HG03139 (cell line): Measurements from ENCODE around the gene HPSE.
"Not testable (repeated sequence)": the region's sequence is repeated elsewhere in the genome, so short reads cannot be mapped to it uniquely, and the experiment has no call there.

Experiments
- ATAC-seq: cut with Tn5 transposase; IDR thresholded peaks from one replicate; pipeline ENCODE4 v1.9.1; 2021; ENCODE audit not compliant: unreplicated experiment

Gene HPSE

GRCh38 chr4:83335701-83336100, 1.1 kb upstream of the HPSE start:
- ATAC-seq = no peak

- no peak for ATAC-seq
Measured at GRCh38 chr4:83331956-83332355, 2.7 kb downstream of the HPSE start.

DNA sequence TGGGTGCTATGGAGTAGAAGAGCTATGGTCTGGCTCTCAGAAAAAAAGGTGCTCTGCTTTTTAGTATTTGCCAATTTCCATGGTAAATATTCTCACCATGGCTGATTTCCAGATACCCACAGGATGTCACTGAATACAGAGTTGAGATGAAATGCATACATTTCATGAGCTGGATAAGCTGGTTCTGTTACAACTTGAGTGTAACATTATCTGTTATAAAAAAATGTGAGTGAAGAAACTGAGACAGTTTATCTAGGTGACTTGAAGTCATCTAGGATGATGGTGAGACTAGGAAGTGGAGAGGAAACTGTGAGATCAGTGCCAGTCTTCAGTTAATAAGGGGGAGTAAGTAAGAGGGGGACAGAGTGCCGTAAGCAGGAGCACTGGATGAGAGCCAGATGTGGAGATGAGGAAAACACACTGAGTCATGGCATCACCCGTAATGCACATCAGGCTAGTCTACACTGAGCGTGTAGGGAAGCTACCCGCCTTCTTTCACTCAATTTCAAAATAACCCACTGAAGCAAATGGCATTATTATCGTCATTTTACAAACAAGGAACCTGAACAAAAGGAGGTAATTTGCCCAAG, 5.0 kb downstream of the HPSE start:
- ATAC-seq = no peak

- no peak for ATAC-seq
Measured at GRCh38 chr4:83328521-83329187, 6.0 kb downstream of the HPSE start.

- ATAC-seq = no peak
Measured at GRCh38 chr4:83326546-83326945, 8.1 kb downstream of the HPSE start.

- ATAC-seq = not testable (repeated sequence)
Measured at GRCh38 chr4:83325306-83325705, 9.3 kb downstream of the HPSE start.

DNA sequence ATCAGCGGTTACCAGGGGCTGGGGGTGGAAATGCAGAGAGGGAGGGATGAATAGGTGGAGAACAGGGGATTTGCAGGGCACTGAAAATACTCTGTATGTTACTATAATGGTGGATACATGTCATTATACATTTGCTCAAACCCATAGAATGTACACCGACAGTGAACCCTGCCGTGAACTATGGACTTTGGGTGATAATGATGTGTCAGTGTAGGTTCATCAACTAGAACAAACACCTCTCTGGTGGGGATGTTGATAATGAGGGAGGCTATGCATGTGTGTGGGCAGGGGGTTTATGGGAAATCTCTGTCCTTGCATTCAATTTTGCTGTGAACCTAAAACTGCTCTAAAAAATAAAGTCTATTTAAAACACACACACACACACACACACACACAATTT, 11.5 kb downstream of the HPSE start:
- ATAC-seq = no peak

DNA sequence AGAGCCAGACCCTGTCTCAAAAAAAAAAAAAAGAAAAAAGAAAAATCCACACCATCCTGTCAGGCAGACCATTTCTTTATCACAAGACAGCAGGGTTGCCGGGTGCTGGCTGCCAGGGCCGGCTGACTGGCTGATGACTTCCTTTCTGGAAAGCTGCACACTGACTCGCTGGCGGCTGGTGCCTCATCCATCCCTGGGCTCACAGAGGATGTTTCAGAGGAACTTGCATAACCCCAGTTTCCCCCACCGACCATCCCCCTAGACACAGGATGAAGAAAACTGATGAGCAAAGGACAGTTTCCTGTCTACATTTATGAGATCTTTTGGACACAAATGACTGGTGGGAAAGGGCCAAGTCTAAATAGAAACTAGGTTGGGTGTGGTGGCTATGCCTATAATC, 14.1 kb downstream of the HPSE start:
- ATAC-seq = no peak

DNA sequence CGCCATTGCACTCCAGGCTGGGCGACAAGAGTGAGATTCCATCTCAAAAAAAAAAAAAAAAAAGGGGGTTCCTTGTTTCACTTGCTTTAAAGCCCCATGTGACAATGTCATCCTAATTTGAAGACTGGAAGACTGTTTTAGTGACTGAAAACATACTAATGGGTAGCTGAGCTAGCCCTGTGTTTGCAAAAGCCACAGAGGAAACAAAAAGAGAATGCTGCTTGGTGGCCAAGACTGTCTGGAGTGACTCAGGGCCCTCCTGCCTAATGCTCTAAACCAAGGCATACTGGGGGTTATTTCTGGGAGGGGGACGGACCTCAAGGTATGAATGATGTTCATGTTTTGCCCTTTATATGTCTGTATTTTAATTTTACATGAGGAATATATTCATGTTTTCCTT, 16.0 kb downstream of the HPSE start:
- no peak for ATAC-seq

DNA sequence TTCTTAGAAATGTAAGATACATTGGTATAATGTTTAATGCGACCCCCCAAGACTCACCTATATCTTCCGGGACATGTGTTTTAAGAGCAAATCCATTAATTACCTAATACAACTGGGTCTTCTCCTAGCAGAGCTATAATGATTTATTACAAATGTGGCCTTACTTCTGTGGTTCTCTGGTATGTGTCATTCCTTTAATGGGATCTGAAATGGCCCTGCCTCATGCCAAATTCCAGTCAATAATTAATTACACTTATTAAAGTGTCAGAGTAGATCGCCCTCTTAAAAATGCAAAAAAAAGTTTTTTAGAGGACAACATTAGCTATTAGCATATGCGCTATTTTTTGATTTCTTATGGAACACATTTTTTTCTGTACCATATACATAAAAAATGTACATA, 17.0 kb downstream of the HPSE start:
- ATAC-seq = no peak

GRCh38 chr4:83316459-83317165, 18.0 kb downstream of the HPSE start:
- no peak for ATAC-seq

GRCh38 chr4:83315341-83315870, 19.2 kb downstream of the HPSE start:
- no peak for ATAC-seq

DNA sequence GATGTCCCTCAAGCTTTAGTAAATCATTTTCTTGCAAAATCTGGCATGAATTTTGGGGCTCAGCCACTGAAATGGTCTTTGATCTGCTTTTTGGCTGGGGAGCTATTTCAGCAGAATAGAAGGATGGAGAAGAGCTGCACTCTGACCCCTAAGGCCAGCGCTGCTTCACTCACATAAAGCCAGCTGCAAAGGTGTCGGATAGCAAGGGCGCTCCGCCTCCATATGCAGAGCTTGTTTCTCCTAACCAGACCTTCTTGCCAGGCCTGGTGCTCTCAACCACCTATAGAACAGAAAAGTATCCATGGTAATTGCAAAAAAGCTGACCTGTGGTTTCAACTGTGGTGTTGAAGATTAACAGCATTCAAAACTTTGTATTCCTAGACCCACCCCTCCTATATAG, 26.0 kb downstream of the HPSE start:
- ATAC-seq = no peak

- no peak for ATAC-seq
Measured at GRCh38 chr4:83307920-83308319, 26.7 kb downstream of the HPSE start.

DNA sequence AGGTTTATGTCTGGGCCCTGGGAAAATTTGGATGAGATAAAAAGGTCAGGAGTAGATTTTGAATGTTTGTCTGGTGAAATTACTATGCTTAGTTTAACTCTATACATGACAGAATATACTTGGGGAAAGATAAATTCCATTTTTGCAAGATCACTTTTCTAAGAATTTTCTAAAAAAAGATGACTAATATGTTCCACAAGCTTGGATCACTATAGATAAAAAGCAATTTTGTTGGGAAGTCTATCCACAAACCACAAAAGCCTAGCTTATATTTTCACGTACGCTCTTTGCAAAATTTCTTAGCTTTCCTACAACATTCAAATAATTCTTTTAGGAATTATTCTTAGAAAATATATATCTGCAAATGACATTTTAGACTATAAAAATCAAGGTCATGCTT, 29.5 kb downstream of the HPSE start:
- ATAC-seq = no peak

DNA sequence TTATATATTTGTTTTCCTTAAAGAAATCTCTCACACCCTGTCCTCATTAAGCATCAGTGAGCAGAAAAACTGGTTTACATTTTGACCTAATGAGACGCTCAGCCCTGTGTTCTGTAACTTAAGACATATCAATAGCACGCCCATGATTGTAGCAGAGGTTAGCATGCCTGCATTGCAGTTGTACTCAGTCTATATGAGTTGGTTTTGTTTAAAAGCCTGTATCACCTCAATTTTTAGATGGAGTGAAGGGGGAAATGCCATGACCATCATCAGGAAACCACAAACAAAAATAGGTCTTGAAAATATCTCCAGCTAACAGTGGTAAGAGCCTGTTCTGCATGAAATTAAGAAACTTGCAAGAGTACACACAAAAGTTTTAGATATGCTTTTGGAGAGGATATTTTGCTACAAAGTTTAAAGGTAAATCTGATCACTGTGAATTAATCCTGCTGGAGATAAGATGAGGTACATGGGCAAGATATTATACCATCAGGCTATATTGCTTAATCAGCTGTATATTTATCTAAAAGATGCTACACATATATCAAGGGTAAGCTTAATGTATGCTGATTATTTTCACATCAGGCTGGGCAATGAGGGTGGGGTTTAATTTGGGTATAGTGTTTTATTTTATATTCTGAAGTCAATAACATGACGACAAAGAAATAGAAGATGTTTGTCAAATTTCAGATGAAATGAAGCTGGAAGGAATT, 36.9 kb downstream of the HPSE start:
- ATAC-seq = no peak

- ATAC-seq = no peak
Measured at GRCh38 chr4:83293305-83294046, 41.2 kb downstream of the HPSE start.

GRCh38 chr4:83290059-83290774, 44.4 kb downstream of the HPSE start:
- ATAC-seq = not testable (repeated sequence)

DNA sequence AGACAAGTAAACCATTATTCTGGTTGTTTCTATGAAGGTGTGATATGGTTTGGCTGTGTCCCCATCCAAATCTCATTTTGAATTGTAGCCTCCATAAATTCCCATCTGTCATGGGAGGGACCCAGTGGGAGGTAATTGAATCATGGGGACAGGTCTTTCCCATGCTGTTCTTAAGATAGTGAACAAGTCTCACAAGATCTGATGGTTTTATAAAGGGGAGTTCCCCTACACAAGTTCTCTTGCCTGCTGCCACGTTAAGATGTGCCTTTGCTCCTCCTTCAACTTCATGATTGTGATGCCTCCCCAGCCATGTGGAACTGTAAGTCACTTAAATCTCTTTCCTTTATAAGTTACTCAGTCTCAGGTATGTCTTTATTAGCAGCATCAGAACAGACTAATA, 46.3 kb downstream of the HPSE start:
- not testable (repeated sequence) for ATAC-seq

GRCh38 chr4:83285055-83285407, 49.6 kb downstream of the HPSE start:
- no peak for ATAC-seq
